Retinal pigment epithelial cell (primary cell): ENCODE data around the gene WDSUB1.

Experiments used
- DNase-seq: peaks from one replicate; pipeline ENCODE4 v3.0.0-alpha.2; 2010; ENCODE audit warnings: low read depth
- H3K4me3 ChIP-seq: 2 replicates; pipeline ENCODE4 v1.5.1; 2011; ENCODE audit warnings: mild to moderate bottlenecking, low read length, control low read depth, moderate library complexity
- CTCF ChIP-seq: conservative IDR thresholded peaks from 2 replicates; pipeline ENCODE4 v1.5.1; 2011; ENCODE audit warnings: low read depth, low read length, control low read depth, inconsistent platforms

The WDSUB1 gene

GRCh38 chr2:159267921-159268320 is 18.6 kb downstream of the WDSUB1 start:
- no peak for DNase-seq
- TF ChIP-seq CTCF: no peak
- no peak overlapping the region for H3K4me3 ChIP-seq

- DNase-seq: no peak
- TF ChIP-seq CTCF: no peak
- no peak overlapping the region for H3K4me3 ChIP-seq
Observed at GRCh38 chr2:159266554-159266953, 19.9 kb downstream of the WDSUB1 start.

- no peak overlapping the region for H3K4me3 ChIP-seq
- TF ChIP-seq CTCF: no peak
- DNase-seq: no peak
Observed at GRCh38 chr2:159265171-159265576, 21.3 kb downstream of the WDSUB1 start.

GRCh38 chr2:159262904-159263303 is 23.6 kb downstream of the WDSUB1 start:
- no peak overlapping the region for H3K4me3 ChIP-seq
- no peak for TF ChIP-seq CTCF
- DNase-seq: no peak

GRCh38 chr2:159262226-159262625 is 24.3 kb downstream of the WDSUB1 start:
- DNase-seq: no peak
- TF ChIP-seq CTCF: no peak
- H3K4me3 ChIP-seq: no peak overlapping the region

GRCh38 chr2:159256159-159256558 is 30.3 kb downstream of the WDSUB1 start:
- no peak for TF ChIP-seq CTCF
- no peak for DNase-seq
- H3K4me3 ChIP-seq: no peak overlapping the region

- TF ChIP-seq CTCF: no peak
- H3K4me3 ChIP-seq: no peak overlapping the region
- DNase-seq: no peak
Observed at GRCh38 chr2:159252905-159253304, 33.6 kb downstream of the WDSUB1 start.
